DMS153 (cell line): Measurements from ENCODE around the gene PCNT.

Source experiments
- DNase-seq: peaks from one replicate; lab custom pipeline; 2025; lab: John Stamatoyannopoulos, UW

Gene PCNT

DNA sequence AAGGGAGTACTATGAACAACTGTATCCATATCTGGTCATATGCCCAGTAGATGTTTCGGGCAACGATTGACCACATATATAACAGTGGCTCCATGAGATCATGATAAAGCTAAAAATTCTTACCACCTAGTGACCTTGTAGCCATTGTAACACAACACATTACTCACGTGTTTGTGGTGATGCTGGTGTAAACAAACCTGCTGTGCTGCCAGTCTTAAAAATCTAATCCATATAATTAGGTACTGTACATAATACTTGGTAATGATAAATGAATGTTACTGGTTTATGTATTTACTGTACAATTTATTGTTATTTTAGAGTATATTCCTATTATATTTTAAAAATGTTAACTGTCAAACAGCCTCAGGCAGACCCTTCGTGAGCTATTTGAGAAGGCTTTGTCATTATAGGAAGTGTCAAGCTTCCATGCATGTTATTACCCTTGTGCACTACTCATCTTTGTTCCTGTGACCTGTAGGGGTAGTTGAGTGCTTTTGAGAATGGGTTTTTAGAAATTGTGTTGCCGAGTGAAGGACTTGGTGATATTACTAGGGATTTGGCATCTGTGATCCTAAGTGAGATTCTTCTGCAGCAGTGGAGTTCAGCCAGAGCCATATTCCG is 158.4 kb downstream of the PCNT start:
- no peak for DNase-seq

DNA sequence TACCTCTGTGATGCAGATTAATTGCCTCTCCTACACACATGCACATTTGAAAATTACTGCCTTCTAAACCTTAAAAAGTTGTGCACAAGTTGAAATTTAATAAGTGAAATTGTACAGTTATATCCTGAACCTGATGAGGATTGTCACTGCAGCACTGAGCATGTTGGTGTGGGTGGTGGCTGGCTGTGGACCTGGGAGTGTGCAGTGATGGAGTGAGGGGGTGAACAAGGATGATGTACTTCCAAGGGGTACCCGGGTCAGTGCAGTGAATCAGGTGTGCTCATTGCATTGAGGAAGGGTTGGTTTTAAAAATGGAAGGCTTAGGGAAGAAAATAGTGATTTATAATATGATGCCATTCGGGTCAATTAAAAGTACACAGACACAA is 158.9 kb downstream of the PCNT start:
- DNase-seq = no peak

DNA sequence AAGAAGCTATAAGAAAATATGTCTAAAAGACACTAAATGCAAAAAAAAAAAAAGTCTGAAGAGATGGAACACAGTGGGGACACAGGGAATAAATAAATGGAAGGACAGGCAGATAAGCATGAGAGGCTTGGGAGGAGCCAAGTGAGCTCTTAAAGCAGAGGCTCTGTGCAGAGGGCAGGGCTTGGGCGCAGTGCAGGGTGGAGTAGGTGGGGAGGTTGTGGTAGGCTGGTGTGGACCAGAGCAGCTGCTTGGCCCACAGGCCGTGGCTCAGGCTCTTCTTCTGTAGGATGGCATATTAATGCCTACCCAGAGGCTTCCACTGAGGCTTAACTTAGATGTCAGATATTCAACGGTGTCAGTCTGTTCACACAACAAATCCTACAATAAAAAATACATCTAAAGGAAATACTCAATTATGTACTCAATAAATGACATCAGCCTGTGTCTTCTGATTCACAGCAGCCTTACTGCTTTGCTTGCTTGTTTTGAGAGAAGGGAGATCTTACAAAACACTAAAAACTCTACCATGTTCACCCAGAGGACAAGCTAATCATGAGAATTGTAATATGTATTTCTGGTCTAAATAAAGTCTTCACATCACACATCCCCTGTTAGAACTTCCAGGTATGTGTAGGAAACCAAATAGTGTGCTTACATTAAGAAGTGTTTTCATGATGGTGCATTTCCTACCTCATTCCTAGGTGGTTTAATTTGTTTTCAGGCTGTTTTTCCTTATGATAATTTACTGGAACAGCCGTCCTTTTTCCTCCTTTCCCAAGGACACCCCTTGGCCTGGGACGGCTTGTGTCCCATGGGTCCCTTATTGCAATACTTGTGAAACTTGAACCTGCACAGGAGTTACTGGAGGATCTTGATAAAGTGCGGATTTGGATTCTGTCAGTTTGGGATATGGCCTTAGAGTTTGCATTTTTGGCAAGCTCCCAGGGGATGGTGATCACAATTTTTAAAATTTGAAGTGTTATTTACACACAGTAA is 159.6 kb downstream of the PCNT start:
- no peak for DNase-seq

- DNase-seq = no peak
Observed at GRCh38 chr21:46486481-46487126, 162.6 kb downstream of the PCNT start.

DNA sequence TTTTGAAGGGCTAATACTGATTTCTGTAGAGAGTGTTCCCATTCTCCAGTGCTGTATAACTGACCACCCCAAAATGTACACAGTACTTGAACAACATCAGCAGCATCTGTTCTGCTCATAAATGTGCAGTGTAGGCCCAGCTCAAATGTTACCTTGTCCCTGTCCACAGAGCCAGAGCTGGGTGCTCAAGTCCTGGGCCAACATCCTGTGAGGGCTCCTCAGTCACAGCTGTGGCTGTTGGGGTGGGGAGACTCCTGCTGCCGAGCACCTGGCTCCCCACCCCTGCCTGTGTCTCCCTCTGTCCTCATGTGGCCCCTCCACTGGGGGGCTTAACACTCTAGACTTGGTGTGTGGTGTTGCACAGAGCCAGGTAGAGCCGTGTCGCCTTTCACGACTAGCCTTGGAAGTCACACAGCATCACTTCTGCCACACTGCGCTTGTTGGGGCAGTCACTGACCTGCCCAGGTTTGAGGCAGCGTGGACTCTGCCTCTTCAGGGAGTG is 165.3 kb downstream of the PCNT start:
- no peak for DNase-seq

- DNase-seq = no peak
Observed at GRCh38 chr21:46489800-46490199, 165.8 kb downstream of the PCNT start.

DNA sequence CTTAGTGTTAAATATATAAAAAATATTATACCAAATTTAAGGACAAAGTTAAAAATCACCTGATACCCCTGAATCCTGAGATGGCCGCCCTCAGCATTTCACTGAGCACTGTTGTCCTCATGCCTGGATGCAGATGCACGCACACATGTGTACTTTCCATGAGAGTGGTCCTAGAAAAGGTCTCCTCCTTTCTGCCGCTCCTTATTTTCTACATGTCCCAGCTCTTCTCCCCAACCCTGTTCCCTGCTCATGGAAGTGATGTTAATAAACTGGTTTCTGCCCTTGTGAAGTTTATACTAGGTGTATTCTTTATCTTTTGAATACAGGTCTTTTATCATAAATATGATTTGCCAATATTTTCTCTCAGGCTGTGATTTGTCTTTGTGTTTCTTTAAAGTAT is 167.6 kb downstream of the PCNT start:
- no peak for DNase-seq

GRCh38 chr21:46492851-46493250 is 168.9 kb downstream of the PCNT start:
- no peak for DNase-seq

GRCh38 chr21:46493828-46494227 is 169.9 kb downstream of the PCNT start:
- DNase-seq = no peak
